ENCODE measurements around the gene NR2F6.

GRCh38 chr19:17206736-17207581, 38.8 kb downstream of the NR2F6 start:
- TF ChIP-seq CTCF (optimal IDR thresholded peaks at IDR 0.05 in 1 of 3, IDR thresholded peaks at IDR 0.05 in 1 of 3, conservative IDR thresholded peaks at IDR 0.05 in 1 of 3; ENCODE audit: extremely low read depth in 1 of 3, insufficient read depth in 2 of 3, low read length in 3 of 3): no peak
- TF ChIP-seq EZH2 (IDR thresholded peaks at IDR 0.05; ENCODE audit: low read length): no peak

All from keratinocyte (primary cell).